Measurements from ENCODE around the gene TEX50.
"Not testable (repeated sequence)": the region's sequence is repeated elsewhere in the genome, so short reads cannot be mapped to it uniquely, and the experiment has no call there.

TEX50 gene, protein sequence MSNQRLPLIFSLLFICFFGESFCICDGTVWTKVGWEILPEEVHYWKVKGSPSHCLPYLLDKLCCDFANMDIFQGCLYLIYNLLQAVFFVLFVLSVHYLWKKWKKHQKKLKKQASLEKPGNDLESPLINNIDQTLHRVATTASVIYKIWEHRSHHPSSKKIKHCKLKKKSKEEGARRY

DNA sequence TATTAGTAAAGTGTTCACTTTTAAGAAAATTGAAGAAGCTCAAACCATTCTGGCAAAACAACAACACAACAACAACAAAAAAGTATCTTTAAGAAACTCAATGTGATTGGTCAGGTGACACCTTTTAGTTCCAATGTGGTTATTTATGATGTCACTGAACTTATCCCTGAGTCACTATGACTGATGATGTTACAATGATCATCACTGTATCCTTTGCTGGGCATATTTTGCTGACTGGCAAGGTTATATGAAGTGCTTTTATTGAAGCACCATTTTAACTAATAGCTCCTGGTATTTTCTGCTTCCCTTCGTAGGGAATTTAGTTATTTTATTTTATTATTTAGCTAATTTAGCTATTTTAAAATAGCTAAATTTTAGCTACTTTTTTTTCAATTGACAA is at the start of gene TEX50:
Gene TEX50, plus strand, starts transcription at position 223 of the 400 bp plus-strand sequence. CDS start 184 bp downstream, outside the sequence.
- no peak for DNase-seq

DNA sequence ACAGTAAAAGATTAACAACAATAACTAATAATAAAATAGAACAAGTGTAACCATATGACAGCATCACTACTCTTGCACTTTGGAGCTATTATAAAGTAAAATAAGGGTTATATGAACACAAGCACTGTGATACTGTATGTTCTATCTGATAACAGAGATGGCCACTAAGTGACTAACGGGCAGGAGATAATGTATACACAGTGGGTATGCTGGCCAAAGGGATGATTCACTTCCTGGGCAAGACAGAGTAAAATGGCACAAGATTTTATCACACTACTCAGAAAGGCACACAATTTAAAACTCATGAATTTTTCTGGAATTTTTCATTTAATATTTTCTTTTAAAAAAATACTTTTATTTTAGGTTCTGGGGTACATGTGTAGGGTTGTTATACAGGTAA is 44.6 kb upstream of the TEX50 start:
- ATAC-seq (no peak), DNase-seq (no peak)

More for the DNA sequence above, at the start of gene TEX50:
- ATAC-seq = no peak

DNA sequence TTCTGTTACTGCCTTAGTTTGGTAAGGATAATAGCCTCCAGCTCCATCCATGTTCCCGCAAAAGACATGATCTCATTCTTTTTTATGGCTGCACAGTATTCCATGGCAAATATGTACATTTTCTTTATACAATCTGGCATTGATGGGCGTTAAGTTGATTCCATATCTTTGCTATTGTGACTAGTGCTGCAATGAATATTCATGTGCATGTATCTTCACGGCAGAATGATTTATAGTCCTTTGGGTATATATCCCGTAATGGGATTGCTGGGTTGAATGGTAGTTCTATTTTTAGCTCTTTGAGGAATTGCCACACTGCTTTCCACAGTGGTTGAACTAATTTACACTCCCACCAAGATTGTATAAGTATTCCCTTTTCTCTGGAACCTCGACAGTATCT is 44.0 kb upstream of the TEX50 start:
- not testable (repeated sequence) for ATAC-seq, DNase-seq

DNA sequence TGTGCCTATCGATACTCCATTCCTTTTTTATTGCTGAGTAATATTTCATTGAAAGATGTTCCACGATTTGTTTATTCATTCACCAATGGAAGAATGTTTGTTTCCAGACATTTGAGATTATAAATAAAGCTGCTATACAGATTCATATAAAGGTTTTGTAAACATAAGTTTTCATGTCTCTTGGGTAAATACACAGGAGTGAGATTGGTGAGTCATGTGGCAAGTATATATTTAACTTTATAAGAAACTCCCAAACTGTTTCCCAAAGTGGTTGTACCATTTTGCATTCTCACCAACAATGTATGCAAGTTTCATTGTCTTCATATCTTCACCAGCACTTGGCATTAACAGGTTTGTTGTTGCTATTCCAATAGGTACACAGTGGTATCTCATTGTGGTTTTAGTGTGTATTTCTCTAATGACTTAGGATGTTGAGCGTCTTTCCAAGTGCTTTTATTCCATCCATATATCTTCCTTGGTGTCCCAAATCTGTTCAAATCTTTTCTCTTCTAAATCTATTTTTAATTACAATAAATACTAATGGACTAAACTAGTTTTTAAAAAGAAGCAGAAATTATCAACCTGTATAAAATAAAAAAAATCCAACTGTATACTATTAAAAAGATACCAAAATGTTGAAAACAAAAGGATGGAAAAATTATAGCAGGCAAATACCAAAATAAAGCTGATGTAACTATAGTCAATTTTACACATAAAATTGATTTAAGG is 38.9 kb upstream of the TEX50 start:
- DNase-seq = no peak
- ATAC-seq = no peak

DNA sequence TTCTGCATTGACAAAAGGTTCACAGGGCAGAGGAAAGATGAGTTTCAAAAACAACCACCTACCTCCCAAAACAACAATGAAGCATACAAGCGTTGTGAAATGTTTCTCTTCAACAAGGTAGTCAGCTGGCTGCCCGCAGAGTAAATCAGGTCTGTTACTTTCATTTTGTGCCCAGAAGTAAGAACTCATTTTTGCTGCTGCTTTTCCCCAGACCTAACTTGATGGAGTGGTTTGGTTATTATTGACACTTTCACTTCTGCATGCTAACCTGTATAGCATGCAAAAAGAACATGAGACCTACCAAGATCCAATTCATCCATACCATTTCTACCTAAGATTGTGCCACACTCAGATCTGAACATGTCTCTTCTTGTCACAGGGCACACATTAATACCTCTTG is 33.5 kb upstream of the TEX50 start:
- no peak for ATAC-seq
- DNase-seq = no peak

DNA sequence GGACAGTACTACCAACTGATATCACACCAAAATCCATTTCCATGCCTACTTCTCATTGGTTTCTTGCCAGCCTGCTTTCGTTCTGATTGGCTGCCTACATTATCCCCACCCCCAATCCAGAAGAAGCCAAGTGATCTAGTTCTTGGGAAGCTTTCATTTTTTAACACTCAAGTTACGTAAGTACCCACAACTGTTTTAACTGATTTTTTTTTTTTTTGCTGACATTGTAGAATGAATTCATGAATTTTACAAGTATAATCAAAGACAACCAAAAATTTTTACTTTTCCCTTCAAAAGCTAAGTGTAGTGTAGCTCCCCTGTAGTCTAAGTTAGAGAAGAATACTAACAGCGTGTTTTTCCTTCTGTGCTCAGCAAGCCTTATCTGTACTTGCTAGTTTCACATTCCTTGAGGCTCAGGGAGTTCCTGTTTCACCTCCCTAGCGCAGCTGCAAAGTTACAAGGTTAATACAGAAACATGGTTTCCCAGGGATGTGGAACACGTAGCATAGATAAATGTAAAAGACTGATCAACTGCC is 32.0 kb upstream of the TEX50 start, which contains the start of gene SLC9C2:
Gene SLC9C2, minus strand, starts transcription at position 17 of the 536 bp plus-strand sequence. CDS start 1,296 bp downstream, outside the sequence.
- no peak for ATAC-seq
- no peak for DNase-seq

DNA sequence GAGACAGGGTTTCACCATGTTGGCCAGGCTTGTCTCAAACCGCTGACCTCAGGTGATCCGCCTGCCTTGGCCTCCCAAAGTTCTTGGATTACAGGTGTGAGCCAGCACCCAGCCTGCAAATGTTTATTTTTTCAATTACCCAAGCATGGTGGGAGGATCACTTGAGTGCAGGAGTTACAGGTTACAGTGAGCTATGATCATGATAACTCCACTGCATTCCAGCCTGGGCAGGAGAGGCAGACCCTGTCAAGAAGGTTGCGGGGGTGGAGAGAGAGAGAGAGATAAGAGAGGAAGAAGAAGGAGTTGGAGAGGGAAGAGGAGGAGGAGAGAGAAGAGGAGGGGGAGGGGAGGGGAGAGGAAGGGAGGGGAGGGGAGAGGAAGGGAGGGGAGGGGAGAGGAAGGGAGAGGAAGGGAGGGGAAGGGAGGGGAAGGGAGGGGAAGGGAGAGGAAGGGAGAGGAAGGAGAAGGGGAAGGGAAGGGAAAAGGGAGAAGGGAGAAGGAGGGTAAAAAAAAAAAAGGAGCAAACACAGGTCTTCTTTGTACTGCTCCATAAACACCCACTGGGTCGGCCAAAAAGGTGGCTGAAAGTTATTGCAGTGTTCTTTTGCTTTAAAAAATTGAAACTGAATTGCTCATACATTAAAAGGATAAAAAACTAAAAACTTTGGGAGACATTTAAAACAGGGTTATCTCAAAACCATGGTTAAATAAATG is 26.5 kb upstream of the TEX50 start:
- DNase-seq (no peak), ATAC-seq (no peak)

DNA sequence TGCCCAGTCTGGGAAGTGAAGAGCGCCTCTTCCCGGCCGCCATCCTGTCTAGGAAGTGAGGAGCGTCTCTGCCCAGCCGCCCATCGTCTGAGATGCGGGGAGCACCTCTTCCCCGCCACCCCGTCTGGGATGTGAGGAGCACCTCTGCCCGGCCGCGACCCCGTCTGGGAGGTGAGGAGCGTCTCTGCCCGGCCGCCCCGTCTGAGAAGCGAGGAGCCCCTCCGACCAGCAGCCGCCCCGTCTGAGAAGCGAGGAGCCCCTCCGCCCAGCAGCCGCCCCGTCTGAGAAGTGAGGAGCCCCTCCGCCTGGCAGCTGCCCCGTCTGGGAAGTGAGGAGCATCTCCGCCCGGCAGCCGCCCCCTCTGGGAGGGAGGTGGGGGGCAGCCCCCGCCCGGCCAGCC is 22.1 kb upstream of the TEX50 start:
- DNase-seq, ATAC-seq: not testable (repeated sequence)

DNA sequence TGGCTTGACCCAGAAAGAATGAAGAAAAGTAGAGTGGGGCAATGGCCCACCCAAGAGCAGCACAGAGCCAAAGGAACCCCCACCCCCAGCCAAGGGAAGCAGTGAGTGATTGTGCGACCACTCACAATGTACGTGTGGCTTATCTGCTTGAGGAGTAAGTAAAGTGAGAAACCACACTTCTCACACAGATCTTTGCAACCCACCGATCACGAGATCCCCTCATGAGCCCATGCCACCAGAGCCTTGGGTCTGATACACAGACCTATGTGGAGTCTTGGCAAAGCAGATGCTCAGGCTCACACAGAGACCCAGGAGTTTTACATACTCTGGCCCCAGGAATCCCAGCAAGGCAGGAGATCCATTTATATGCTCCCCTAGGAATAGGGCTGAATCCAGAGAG is 18.3 kb upstream of the TEX50 start:
- no peak for ATAC-seq
- no peak for DNase-seq

DNA sequence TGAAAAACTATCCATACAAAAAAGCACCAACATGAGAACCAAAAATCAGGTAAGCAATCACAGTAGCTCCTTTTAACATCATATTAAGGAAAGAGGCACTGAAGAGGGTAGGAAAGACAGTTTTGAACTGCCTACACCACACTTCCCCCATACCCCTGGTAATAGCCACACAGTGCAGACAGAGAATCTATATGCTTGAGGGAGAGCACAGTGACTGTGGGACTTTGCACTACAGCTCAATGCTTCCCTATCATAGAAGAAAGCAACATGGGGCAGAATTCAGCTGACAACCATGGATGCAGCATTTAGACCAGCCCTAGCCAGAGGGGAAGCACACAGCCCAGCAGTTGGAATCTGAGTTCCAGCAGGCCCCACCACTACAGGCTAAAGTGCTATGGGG is 7.9 kb upstream of the TEX50 start:
- DNase-seq = no peak
- ATAC-seq = no peak

DNA sequence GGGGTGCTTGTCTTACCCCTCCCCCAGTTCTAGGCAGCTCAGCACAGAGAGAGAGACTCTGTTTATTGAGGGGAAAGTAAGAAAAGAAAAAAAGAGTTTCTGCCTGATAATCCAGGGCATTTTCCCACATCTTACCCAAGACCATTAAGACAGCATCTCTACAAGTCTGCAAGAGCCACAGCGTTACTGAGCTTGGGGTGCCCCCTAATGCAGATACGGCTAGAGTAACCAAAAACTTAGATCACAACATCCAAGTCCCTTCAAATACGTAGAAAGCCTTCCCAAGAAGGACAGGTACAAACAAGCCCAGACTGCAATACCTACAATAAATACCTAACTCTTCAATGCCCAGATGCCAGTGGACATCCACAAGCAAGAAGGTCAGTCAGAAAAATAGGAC is 6.2 kb upstream of the TEX50 start:
- ATAC-seq (no peak), DNase-seq (no peak)

DNA sequence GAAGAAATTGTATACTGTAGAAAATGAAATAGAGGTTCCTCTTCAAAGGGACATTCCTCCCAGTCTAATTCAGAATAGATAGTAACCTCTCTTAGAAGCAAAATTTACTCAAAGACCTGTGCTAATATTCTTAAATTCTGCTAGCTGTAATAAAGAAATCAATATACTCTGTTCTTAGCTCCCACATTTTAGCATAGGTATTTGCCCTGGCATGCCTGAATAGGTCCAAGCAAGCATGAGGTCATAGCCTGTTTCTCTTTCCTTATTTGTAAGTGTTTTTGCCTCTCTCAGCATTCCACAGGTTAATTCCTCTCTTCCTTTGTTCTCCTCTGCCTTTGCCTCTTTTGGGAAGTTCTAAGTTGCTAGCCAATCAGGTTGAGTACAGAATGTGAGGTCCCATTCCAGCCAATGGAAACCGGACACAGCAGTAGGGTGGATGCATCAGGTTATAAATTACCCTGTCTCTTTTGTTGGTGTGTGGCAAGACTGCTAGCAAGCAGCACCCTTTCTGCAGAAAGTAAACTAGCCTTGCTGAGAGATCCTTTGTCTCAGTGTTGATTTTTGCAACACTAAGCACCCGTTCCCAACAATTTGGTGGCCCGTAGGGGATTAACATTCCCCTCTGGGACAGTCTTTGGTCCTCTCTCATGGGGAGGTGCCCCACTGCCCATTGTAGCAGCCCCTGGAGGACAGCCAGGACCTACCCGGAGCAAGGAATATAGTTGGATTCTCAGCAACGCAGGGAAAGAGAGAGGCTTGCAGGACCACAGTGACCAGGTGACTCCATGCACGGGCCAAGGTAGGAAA is 2.3 kb downstream of the TEX50 start:
- not testable (repeated sequence) for ATAC-seq, DNase-seq

DNA sequence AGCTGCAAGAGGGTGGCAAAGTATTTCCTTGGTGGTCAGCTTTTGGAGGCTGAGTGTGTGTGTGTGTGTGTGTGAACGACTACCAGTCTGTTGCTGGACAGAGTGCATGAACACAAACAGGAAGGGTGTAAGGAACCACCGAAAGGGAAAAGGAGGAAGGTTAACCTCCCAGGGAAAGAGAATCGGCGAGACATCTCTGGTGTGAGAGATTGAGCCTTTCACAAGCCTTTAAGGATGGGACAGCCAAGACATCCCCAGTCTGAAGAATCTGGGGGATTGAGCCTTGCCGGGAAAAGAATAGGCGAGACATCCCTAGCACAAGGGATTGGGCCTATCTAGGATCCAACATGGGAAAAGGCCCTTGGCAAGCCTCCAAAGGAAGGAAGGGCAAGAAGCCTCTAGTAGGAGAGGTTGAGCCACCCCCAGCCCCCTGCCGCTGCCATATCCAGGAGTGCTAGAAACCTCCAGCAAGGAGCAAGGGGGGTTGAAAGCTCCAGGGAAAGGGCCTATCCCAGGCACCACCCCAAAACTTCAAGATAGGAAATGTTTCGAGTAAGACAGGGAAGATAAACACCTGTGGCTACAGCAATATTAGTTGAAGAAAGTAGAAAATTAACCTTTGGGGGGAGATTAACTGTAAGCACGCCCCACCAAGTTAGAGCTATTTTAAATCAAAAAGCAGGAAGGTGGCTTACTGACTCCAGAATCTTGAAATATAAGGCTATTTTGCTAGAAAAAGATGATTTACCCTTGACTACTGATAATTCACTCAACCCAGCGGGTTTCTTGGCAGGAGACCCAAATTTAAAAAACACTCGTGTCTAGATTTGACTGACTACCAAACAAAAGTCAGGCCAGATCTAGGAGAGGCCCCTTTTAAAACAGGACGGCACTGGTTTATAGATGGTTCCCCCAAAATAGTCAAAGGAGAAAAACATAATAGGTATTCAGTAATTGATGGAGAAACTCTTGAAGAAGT is 3.2 kb downstream of the TEX50 start:
- no peak for ATAC-seq
- no peak for DNase-seq

DNA sequence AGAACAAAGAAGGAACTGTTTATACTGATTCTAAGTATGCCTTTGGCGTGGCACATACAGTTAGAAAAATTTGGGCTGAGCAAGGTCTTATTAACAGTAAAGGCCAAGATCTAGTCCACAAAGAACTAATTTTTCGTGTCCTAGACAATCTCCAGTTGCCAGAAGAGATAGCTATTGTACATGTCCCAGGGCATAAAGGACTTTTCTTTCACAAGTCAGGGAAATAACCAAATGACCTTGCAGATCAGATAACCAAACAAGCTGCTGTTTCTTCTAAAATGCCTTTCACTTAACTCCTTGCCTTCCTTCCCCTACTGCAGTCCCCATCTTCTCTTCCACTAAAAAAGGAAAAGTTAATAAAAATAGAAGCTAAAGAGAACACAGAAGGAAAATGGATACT is 4.0 kb downstream of the TEX50 start:
- ATAC-seq (no peak), DNase-seq (no peak)

DNA sequence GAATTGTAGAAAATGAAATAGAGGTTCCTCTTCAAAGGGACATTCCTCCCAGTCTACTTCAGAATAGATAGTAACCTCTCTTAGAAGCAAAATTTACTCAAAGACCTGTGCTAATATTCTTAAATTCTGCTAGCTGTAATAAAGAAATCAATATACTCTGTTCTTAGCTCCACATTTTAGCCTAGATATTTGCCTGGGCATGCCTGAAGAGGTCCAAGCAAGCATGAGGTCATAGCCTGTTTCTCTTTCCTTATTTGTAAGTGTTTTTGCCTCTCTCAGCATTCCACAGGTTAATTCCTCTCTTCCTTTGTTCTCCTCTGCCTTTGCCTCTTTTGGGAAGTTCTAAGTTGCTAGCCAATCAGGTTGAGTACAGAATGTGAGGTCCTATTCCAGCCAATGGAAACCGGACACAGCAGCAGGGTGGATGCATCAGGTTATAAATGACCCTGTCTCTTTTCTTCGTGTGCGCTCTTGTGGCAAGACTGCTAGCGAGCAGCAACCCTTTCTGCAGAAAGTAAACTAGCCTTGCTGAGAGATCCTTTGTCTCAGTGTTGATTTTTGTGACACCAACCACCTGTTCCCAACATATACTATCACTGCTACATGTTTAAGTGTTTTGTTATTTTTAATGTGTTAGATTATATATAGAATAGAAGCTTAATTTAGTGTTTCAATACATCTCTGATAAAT is 7.5 kb downstream of the TEX50 start:
- ATAC-seq, DNase-seq: not testable (repeated sequence)

DNA sequence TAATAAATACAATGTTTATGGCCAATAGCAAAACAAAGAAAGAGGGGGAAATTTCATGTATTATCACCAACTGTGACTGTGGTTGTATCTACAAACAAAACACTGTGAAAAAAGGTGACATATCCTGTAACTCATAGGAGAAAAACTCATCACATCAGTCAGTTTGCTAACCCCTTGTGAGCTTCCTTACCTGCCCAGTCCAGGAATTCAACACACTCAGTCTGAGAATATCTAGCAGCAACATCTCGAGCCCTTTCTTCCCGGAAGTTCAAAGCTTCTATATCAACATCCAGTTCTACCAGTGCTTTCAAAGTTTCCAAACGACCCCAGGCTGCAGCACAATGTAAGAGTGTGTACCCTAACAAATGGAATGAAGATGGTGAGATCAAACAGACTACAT is 11.5 kb downstream of the TEX50 start:
- DNase-seq (no peak), ATAC-seq (no peak)

DNA sequence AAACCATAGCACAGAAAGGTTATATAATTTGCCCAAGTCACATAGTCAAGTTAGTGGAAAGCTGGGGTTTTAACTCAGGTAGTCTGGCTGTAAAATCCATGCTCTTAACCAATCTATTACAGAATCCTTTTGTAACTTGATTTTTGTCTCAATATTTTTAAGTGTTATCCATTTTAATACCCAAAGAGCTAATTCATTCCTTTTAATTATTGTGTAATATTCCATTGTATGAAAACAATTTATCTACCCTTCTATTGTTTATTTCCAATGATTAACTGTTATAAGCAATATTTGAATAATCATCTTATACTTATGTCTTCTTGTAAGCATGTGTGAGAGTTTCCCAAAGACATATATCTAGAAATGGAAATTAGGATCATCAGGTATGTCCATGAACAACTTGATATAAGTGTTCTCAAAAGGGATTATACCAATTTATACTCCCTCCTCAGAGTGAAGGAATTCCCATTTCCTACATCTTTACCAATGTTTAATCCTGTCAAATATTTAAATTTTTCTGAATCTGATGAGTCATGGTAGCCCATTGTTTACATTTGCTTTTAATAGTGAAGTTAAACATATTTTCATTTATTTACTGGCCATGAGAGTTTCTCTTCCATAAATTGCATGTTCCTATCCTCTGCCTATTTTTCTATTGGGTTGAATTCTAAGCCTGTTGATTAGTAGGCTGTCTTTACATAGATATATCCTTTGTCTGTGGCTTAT is 13.9 kb downstream of the TEX50 start:
- no peak for ATAC-seq
- DNase-seq = no peak

DNA sequence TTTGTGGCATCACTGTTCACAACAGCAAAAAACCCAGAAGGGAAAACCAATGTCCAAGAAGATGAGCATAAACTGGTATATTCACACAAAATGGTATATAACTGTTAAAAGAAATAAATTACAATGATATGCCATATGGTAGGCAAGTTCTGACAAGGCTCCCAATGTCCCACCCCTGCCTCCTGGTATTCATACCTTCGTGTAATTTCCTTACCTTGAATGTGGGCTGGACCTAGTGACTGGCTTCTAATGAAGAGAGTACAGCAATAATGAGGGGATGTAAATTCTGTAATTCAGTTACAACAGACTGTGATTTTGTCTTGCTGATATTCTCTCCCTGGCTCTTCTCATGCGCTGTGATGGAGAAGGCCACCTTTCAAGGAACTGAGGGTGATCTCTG is 25.2 kb downstream of the TEX50 start:
- no peak for DNase-seq
- no peak for ATAC-seq

DNA sequence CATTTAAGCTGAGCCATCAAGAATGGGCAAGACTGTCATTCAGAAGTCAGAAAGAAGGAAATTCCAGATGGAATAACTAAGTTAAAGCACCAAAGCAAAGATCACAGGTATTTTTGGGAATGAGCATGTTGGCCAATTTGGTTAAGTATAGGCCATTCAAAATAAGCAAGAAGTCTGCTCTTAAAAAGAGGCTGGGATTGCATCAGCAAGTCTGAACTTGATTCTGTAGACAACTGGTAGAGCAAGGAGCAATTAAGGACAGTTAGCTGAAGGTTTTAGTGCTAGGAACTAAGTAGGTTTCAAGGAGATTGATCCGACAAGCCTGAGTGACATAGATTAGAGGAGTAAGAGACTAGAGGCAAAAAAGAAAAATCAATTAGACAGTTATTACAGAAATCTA is 26.1 kb downstream of the TEX50 start:
- ATAC-seq (no peak), DNase-seq (no peak)

DNA sequence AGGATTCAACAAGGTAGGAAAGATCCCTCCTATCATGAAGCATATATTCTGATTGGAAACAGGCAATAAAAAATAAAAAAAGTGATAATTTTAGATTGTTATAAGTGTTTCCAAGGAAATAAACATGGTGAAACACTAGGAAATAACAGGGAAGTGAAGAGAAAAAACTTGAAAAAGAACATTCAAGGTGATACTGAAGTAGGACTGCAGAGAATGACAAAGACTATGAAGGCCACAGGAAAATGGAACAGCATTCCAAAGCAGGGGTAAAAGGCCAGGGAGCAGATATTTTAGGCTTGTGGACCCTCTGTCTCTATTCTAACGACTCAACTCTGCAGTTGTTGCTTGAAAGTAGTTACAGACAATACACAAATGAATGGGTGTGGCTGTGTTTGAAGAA is 26.6 kb downstream of the TEX50 start:
- no peak for DNase-seq
- ATAC-seq = no peak
